ENCODE results near the gene NCAPG2.

DNA sequence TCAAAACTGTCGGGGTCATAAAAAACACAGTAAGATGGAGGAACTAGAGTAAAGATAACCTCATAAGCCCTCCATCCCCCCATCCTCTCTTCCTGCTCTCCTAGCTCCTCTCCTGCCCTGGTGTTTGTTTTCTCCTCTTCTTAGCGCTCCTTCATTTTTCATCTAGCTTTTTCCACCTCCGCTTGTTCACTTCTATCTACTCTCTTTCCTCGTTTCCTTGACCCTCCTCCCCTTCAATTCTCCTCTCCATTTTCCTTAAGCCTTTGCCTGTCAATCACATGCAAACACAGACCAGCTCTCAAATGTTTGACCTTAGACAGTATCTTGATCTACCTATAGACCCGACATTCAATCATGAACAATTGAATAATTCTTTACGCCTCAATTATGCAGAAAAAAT, 10.0 kb downstream of the NCAPG2 start:
- no peak for TF ChIP-seq SIN3A (IDR thresholded peaks at IDR 0.05; ENCODE audit: borderline replicate concordance, insufficient read depth, low read length)
- TF ChIP-seq, protein P1, sequence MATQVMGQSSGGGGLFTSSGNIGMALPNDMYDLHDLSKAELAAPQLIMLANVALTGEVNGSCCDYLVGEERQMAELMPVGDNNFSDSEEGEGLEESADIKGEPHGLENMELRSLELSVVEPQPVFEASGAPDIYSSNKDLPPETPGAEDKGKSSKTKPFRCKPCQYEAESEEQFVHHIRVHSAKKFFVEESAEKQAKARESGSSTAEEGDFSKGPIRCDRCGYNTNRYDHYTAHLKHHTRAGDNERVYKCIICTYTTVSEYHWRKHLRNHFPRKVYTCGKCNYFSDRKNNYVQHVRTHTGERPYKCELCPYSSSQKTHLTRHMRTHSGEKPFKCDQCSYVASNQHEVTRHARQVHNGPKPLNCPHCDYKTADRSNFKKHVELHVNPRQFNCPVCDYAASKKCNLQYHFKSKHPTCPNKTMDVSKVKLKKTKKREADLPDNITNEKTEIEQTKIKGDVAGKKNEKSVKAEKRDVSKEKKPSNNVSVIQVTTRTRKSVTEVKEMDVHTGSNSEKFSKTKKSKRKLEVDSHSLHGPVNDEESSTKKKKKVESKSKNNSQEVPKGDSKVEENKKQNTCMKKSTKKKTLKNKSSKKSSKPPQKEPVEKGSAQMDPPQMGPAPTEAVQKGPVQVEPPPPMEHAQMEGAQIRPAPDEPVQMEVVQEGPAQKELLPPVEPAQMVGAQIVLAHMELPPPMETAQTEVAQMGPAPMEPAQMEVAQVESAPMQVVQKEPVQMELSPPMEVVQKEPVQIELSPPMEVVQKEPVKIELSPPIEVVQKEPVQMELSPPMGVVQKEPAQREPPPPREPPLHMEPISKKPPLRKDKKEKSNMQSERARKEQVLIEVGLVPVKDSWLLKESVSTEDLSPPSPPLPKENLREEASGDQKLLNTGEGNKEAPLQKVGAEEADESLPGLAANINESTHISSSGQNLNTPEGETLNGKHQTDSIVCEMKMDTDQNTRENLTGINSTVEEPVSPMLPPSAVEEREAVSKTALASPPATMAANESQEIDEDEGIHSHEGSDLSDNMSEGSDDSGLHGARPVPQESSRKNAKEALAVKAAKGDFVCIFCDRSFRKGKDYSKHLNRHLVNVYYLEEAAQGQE (IDR thresholded peaks at IDR 0.05; ENCODE audit: insufficient read depth in 1 of 2, low read depth in 2 of 2, low read length in 2 of 2) = no peak
- no peak for TF ChIP-seq POLR2AphosphoS5 (IDR thresholded peaks at IDR 0.05; ENCODE audit: low read depth, low read length)
- TF ChIP-seq TAF1 (IDR thresholded peaks at IDR 0.05; ENCODE audit: borderline replicate concordance, insufficient read depth, low read length) = no peak

Measured in PFSK-1 (cell line).